RWPE1 (cell line): Measurements from ENCODE around the gene OTUD6A.

ENCODE experiments used
- CTCF ChIA-PET: fragments of 350-600 bp; sonication (Branson Sonifier 250); formaldehyde crosslinking; extraction: SDS; loops from one replicate; lab custom pipeline; 2021; lab: Yijun Ruan, JAX
- POLR2A ChIA-PET: fragments of 400-600 bp; formaldehyde crosslinking; extraction: SDS; loops from one replicate; lab custom pipeline; 2020; ENCODE audit warnings: antibody characterized with exemption; ENCODE audit not compliant: low non-redundant PET; lab: Yijun Ruan, JAX
- DNase-seq: peaks from one replicate; pipeline ENCODE4 v3.0.0; 2012; ENCODE audit warnings: low spot score
- H3K27ac ChIP-seq: fragments of 450-650 bp; 2 replicates; pipeline ENCODE4 v1.5.1; 2017
- TF ChIP-seq, protein P1 (sequence below): fragments of 450-650 bp; conservative IDR thresholded peaks from 2 replicates; pipeline ENCODE4 v1.5.1; 2017; ENCODE audit warnings: low read depth, mild to moderate bottlenecking

Gene OTUD6A, protein sequence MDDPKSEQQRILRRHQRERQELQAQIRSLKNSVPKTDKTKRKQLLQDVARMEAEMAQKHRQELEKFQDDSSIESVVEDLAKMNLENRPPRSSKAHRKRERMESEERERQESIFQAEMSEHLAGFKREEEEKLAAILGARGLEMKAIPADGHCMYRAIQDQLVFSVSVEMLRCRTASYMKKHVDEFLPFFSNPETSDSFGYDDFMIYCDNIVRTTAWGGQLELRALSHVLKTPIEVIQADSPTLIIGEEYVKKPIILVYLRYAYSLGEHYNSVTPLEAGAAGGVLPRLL

DNA sequence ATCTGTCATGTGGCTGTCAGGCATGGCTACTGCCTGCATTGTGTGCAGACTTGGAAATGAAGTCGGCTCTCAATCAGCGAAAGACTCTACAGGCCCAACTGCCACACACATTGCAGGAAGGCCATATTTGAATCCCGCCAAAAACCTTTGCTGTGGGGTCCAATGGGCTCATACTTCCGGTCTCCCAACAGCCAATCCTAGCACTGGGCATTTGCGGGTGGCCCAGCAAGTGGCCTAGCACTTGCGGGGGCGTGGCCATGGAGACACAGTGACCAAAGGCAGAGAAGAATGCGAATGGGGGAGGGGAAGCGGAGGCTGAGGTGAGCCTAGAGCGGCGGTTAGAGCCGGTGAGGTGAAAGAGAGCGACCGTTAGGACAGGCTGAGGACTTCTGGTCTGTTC, at the start of gene OTUD6A:
Gene OTUD6A, plus strand, starts transcription at position 382 of the 400 bp plus-strand sequence. CDS start 68 bp downstream, outside the sequence.
- no peak for DNase-seq
- ChIA-PET CTCF (no interaction called here), POLR2A (no interaction called here)
- no peak within 1 kb of the TSS for H3K27ac ChIP-seq
- TF ChIP-seq, protein P1, sequence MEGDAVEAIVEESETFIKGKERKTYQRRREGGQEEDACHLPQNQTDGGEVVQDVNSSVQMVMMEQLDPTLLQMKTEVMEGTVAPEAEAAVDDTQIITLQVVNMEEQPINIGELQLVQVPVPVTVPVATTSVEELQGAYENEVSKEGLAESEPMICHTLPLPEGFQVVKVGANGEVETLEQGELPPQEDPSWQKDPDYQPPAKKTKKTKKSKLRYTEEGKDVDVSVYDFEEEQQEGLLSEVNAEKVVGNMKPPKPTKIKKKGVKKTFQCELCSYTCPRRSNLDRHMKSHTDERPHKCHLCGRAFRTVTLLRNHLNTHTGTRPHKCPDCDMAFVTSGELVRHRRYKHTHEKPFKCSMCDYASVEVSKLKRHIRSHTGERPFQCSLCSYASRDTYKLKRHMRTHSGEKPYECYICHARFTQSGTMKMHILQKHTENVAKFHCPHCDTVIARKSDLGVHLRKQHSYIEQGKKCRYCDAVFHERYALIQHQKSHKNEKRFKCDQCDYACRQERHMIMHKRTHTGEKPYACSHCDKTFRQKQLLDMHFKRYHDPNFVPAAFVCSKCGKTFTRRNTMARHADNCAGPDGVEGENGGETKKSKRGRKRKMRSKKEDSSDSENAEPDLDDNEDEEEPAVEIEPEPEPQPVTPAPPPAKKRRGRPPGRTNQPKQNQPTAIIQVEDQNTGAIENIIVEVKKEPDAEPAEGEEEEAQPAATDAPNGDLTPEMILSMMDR = no peak

- POLR2A ChIA-PET = no interaction called here
- DNase-seq = no peak
- TF ChIP-seq, protein P1 = no peak
- H3K27ac ChIP-seq = no peak overlapping the region
- CTCF ChIA-PET = no interaction called here
Measured at GRCh38 chrX:70012756-70013155, 49.5 kb upstream of the OTUD6A start.

DNA sequence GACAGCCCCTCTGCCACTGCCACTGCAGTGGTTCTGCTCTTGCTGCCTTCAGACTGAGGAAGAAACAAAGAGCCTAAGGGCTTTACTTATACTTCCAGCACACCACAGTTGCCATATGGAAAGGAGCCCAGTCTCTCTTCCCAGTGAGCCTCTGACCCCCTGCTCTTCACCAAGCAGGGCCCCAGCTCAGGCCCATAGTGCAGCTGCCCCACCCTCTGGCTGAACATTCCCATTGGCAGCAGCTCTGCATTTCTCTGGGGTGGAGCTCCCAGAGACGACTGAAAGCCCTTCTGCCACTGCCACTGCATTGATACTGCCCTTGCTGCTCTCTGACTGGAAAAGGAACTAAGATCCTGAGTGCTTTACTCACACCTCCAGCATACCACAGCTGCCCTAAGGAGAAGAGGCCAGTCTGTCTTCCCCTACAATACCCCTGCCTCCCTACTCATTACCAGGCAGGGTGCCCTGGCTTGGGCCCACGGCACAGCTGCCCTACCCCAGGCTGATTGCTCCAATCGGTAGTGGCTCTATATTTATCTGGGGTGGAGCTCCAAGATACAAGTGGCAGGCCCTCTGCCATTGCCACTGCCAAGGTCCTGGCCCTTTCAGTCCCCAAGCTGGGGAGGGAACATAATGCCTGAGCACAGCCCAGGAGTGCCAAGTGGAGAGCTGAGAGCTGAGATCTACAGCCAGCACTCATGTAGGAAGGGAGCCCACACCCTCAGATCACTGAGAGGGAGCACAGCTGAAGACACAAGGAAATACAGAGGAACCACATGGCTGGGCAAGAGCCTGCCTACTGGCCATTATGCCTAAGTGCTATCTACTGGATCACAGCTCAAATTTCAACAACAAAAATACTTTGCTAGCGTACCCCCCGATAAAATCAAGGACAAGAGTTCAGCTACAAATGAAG, 48.5 kb upstream of the OTUD6A start:
- TF ChIP-seq, protein P1 = no peak
- ChIA-PET CTCF (no interaction called here), POLR2A (no interaction called here)
- no peak overlapping the region for H3K27ac ChIP-seq
- no peak for DNase-seq

- CTCF ChIA-PET = no interaction called here
Measured at GRCh38 chrX:70016513-70016912, 45.7 kb upstream of the OTUD6A start.

DNA sequence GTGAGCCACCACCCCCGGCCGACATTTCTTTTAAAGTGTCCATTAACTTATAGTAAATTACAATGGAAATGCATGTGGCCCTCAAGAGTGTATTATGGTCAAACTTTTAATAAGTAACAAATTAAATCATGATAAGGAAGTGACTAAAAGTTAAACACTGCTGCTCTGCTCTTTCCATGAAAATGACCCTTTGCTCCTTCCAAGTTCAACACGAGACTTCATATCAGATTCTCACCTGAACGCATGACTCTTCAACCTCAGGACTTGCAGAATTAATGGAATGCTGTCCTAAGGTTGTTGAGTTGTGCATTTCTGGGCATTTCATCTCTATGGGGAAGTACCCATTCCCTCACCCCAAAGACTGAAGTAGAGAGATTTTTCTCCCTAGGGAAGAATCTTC, 39.6 kb upstream of the OTUD6A start:
- ChIA-PET CTCF (no interaction called here), POLR2A (no interaction called here)
- H3K27ac ChIP-seq = no peak overlapping the region
- no peak for DNase-seq
- TF ChIP-seq, protein P1 = no peak

More at GRCh38 chrX:70016513-70016912, 45.7 kb upstream of the OTUD6A start:
- no peak overlapping the region for H3K27ac ChIP-seq
- DNase-seq = no peak
- TF ChIP-seq, protein P1 = no peak
- POLR2A ChIA-PET = no interaction called here

DNA sequence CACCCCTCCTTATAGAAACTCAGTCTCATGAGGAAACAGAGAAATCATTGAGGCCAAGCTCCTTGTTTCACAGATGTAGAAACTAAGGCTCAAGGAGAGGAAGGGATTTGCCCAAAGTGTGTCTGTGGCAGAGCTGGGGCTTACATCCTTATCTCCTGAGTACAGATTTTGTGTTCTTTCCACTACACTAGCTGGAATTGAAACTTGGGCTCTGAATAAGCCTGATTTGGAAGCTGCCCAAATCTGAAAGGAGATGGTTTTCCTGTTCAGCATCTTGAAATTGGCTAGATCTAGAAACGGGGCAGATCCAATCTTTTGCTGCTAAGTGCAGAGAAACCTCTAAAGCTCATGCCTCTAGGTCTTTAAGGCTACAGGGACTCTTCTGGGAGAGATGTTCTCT, 36.8 kb upstream of the OTUD6A start:
- CTCF ChIA-PET = no interaction called here
- POLR2A ChIA-PET = no interaction called here
- TF ChIP-seq, protein P1 = no peak
- no peak overlapping the region for H3K27ac ChIP-seq
- no peak for DNase-seq
